Measurements from ENCODE around the gene ARL16.

The ARL16 gene

GRCh38 chr17:81646869-81647600 is 36.6 kb downstream of the ARL16 start:
- no peak for DNase-seq (ENCODE audit: low read depth in 3 of 3, low spot score in 1 of 3)

- DNase-seq (ENCODE audit: low read depth in 3 of 3, low spot score in 1 of 3): no peak
Observed at GRCh38 chr17:81644976-81645952, 38.3 kb downstream of the ARL16 start.

GRCh38 chr17:81644496-81644895 is 39.1 kb downstream of the ARL16 start:
- no peak for DNase-seq (ENCODE audit: low read depth in 3 of 3, low spot score in 1 of 3)

- no peak for DNase-seq (ENCODE audit: low read depth in 3 of 3, low spot score in 1 of 3)
Observed at GRCh38 chr17:81641825-81642489, 41.6 kb downstream of the ARL16 start.

GRCh38 chr17:81640011-81640410 is 43.6 kb downstream of the ARL16 start:
- DNase-seq (ENCODE audit: low read depth in 3 of 3, low spot score in 1 of 3): no peak

- no peak for DNase-seq (ENCODE audit: low read depth in 3 of 3, low spot score in 1 of 3)
Observed at GRCh38 chr17:81638683-81639082, 44.9 kb downstream of the ARL16 start.

- peak; percentile 65 to 87 (median 75) for DNase-seq (ENCODE audit: low read depth in 3 of 3, low spot score in 1 of 3)
Observed at GRCh38 chr17:81636505-81637288, 46.9 kb downstream of the ARL16 start, which contains the start of the genes NPLOC4 and TSPAN10. Gene NPLOC4 (minus strand): TSS chr17:81637112. CDS start chr17:81636930, 182 bp downstream. Gene TSPAN10 (plus strand): TSS chr17:81637196. CDS start chr17:81642413, 5,217 bp downstream.

GRCh38 chr17:81635973-81636504 is 47.6 kb downstream of the ARL16 start:
- DNase-seq (ENCODE audit: low read depth in 3 of 3, low spot score in 1 of 3): no peak

- no peak for DNase-seq (ENCODE audit: low read depth in 3 of 3, low spot score in 1 of 3)
Observed at GRCh38 chr17:81635431-81635830, 48.2 kb downstream of the ARL16 start.

GRCh38 chr17:81631482-81631881 is 52.1 kb downstream of the ARL16 start:
- DNase-seq (ENCODE audit: low read depth in 3 of 3, low spot score in 1 of 3): no peak
